ENCODE results near the gene TSPAN31.

Gene TSPAN31

GRCh38 chr12:57722716-57723629 is 21.9 kb upstream of the TSPAN31 start:
- no peak for DNase-seq

GRCh38 chr12:57723630-57723962 is 21.2 kb upstream of the TSPAN31 start:
- no peak for DNase-seq

GRCh38 chr12:57724003-57724935 is 20.6 kb upstream of the TSPAN31 start:
- DNase-seq = no peak

- DNase-seq = no peak
Observed at GRCh38 chr12:57724936-57725740, 19.7 kb upstream of the TSPAN31 start.

- no peak for DNase-seq
Observed at GRCh38 chr12:57725851-57726150, 19.0 kb upstream of the TSPAN31 start.

GRCh38 chr12:57726151-57726883 is 18.5 kb upstream of the TSPAN31 start:
- no peak for DNase-seq

GRCh38 chr12:57726884-57727757 is 17.7 kb upstream of the TSPAN31 start:
- no peak for DNase-seq

GRCh38 chr12:57727758-57728395 is 17.0 kb upstream of the TSPAN31 start:
- DNase-seq = no peak

- DNase-seq = no peak
Observed at GRCh38 chr12:57729321-57729844, 15.5 kb upstream of the TSPAN31 start.

GRCh38 chr12:57730336-57731067 is 14.3 kb upstream of the TSPAN31 start:
- no peak for DNase-seq

- no peak for DNase-seq
Observed at GRCh38 chr12:57731411-57732080, 13.3 kb upstream of the TSPAN31 start.

- no peak for DNase-seq
Observed at GRCh38 chr12:57732270-57732669, 12.6 kb upstream of the TSPAN31 start.

GRCh38 chr12:57732726-57733593 is 11.9 kb upstream of the TSPAN31 start:
- no peak for DNase-seq

GRCh38 chr12:57733928-57734327 is 10.9 kb upstream of the TSPAN31 start:
- no peak for DNase-seq

- DNase-seq = no peak
Observed at GRCh38 chr12:57734591-57734990, 10.2 kb upstream of the TSPAN31 start.

GRCh38 chr12:57735198-57735855 is 9.5 kb upstream of the TSPAN31 start:
- no peak for DNase-seq

- no peak for DNase-seq
Observed at GRCh38 chr12:57735952-57736740, 8.7 kb upstream of the TSPAN31 start.

Data from activated gamma-delta T cell treated with Interleukin-2 at 50 U/mL for 16 hours (primary cell).